Measurements from ENCODE around the gene EIF4B. TPM values are rescaled to one million over a fixed set of nuclear protein-coding genes. Genes with fewer than 3 reads are reported as not detected.

The EIF4B gene
- total and polyA plus RNA-seq, 9 of the 15 experiments (the other 6 are each of a cell fraction or from before 2014, with no cell fraction given): 138 to 669 (median 552) TPM

DNA sequence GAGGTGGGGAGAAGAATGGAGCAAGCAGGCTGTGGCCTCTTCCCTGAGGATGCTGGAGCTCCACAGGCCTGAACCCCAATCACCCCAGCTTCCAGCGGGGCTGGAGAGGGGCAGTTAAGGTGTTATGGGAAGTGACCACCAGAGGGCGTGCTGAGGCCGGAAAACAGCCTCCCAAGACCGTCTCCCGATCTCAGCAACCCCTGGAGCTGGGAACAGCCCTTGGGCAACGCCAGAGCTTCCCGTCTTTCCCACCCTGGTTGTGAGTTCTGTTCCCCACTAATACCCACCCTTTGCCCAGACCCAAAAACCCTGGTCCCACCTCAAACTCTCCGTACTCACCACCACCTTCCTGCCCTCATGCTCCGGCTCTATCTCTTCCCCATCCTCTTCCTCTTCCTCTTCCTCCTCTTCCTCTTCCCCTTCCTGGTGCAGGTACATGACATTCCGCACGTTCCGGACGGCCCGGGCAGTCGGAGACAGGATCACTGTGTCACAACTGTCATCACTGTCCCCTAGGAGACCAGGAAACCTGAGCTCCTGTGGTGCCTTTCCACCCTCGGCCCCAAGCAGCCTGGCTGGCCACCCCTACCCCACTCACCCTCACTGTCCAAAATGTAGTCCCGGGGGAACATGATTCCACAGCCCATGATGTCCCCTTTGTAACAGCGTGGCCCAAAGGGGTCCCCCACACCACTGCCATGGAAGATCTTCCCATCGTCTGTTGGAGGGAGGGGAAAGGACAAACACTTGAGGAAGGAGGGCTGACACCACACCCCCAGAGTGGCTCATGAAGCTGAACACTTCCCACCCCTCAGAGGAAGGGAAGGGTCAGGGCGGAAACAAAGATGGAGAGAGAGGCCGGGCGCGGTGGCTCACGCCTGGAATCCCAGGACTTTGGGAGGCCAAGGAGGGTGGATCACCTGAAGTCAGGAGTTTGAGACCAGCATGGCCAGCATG, 60.0 kb downstream of the EIF4B start (continued):
- TF ChIP-seq, protein P1, sequence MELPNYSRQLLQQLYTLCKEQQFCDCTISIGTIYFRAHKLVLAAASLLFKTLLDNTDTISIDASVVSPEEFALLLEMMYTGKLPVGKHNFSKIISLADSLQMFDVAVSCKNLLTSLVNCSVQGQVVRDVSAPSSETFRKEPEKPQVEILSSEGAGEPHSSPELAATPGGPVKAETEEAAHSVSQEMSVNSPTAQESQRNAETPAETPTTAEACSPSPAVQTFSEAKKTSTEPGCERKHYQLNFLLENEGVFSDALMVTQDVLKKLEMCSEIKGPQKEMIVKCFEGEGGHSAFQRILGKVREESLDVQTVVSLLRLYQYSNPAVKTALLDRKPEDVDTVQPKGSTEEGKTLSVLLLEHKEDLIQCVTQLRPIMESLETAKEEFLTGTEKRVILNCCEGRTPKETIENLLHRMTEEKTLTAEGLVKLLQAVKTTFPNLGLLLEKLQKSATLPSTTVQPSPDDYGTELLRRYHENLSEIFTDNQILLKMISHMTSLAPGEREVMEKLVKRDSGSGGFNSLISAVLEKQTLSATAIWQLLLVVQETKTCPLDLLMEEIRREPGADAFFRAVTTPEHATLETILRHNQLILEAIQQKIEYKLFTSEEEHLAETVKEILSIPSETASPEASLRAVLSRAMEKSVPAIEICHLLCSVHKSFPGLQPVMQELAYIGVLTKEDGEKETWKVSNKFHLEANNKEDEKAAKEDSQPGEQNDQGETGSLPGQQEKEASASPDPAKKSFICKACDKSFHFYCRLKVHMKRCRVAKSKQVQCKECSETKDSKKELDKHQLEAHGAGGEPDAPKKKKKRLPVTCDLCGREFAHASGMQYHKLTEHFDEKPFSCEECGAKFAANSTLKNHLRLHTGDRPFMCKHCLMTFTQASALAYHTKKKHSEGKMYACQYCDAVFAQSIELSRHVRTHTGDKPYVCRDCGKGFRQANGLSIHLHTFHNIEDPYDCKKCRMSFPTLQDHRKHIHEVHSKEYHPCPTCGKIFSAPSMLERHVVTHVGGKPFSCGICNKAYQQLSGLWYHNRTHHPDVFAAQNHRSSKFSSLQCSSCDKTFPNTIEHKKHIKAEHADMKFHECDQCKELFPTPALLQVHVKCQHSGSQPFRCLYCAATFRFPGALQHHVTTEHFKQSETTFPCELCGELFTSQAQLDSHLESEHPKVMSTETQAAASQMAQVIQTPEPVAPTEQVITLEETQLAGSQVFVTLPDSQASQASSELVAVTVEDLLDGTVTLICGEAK (IDR thresholded peaks at IDR 0.05): peak; percentile 62; the same call in 1 of the 2 replicates
- TF ChIP-seq, protein P1 (CRISPR knock-in tag; IDR thresholded peaks at IDR 0.05): no peak
- TF ChIP-seq RB1 (IDR thresholded peaks at IDR 0.05; ENCODE audit: low read depth) (peak; percentile 49; the same call in 1 of the 2 replicates), THRB (CRISPR knock-in tag; conservative IDR thresholded peaks at IDR 0.05) (0 out of 2 replicates have a peak, but pooled peaks have one; percentile 21), ILF3 (IDR thresholded peaks at IDR 0.05; ENCODE audit: borderline replicate concordance) (no peak), SPI1 (IDR thresholded peaks at IDR 0.05; ENCODE audit: borderline replicate concordance, low read depth, low read length) (peak; percentile 45; the same call in 1 of the 2 replicates), SMAD3 (CRISPR knock-in tag; conservative IDR thresholded peaks at IDR 0.05) (no peak), POU5F1 (IDR thresholded peaks at IDR 0.05; ENCODE audit: borderline replicate concordance, low read depth, low read length, partially characterized antibody) (no peak), BRD9 (IDR thresholded peaks at IDR 0.05; ENCODE audit: low read depth, partially characterized antibody) (peak; percentile 82), FOXJ3 (CRISPR knock-in tag; IDR thresholded peaks at IDR 0.05) (no peak), CTBP1 (IDR thresholded peaks at IDR 0.05; ENCODE audit: borderline replicate concordance) (peak; percentile 38; the same call in 1 of the 2 replicates), CHD1 (IDR thresholded peaks at IDR 0.05; ENCODE audit: low read length) (no peak), JUND (IDR thresholded peaks at IDR 0.05; ENCODE audit: borderline replicate concordance, low read depth, low read length) (0 out of 2 replicates have a peak, but pooled peaks have one; percentile 47), JUND (tag; IDR thresholded peaks at IDR 0.05; ENCODE audit: borderline replicate concordance, low read depth, low read length) (no peak)
- TF ChIP-seq, protein P2, sequence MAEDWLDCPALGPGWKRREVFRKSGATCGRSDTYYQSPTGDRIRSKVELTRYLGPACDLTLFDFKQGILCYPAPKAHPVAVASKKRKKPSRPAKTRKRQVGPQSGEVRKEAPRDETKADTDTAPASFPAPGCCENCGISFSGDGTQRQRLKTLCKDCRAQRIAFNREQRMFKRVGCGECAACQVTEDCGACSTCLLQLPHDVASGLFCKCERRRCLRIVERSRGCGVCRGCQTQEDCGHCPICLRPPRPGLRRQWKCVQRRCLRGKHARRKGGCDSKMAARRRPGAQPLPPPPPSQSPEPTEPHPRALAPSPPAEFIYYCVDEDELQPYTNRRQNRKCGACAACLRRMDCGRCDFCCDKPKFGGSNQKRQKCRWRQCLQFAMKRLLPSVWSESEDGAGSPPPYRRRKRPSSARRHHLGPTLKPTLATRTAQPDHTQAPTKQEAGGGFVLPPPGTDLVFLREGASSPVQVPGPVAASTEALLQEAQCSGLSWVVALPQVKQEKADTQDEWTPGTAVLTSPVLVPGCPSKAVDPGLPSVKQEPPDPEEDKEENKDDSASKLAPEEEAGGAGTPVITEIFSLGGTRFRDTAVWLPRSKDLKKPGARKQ (CRISPR knock-in tag; IDR thresholded peaks at IDR 0.05): no peak
